A204.1 (cell line): ENCODE data around the gene CPVL.

ENCODE experiments used
- FAIRE-seq: peaks from 2 replicates; lab custom pipeline; 2012; peaks lifted over from hg19 to GRCh38; lab: Jason Lieb, UNC

The CPVL gene

DNA sequence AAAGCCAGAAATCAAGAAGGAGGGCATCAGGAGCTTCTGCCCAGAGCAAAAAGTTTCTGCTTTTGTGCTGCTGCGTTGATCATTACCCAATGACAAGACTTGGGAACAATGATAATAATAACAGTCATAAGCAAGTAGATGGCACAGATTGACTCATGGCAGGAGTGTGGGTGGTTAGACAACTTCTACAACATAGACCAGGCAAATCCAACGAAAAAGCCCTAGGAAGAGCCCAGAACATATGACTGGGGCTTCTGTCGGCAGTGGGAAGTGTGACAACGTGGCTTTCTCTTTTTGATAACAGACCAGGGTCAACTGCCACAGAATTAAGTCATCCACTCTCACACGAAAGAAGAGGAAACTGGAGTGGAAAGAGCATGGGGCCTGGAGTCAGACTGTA is 102.8 kb downstream of the CPVL start:
- FAIRE-seq: no peak

DNA sequence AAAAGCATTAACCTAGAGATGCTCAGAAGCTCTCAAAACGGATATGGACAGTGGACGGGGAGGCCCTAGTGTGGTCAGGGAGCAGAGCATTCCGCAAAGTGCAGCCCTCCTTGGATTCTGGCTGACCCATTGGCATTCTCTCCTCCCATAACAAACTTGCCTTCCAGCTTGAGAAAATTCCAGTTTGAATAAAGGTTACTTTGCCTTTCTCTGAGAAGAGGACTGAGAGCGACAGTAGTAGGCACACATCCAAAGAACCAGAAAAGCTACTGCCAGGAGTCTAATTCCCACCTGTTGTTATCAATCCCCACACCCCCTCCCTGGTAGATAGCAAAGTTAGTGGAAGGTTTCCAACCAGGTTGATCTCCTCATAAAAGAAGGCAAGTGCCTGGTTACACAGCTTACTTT is 103.5 kb downstream of the CPVL start:
- FAIRE-seq: no peak

DNA sequence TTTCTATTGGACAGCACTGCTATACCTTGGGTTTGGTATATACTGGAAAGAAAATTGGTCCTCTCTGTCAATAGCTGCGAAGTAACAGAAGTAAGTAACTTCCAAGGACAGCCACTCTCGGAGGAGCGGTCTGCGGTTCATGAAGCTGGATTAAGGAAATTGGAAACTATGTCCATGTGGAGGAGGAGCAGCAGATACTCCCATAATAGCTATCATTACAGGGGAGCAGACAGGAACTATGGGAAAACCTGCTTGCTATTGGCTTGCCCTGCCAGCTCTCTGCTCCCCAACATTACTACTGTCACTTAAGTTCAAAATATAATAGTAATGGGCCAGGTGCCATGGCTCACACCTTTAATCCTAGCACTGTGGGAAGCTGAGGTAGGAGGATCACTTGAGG is 104.3 kb downstream of the CPVL start:
- FAIRE-seq: no peak

DNA sequence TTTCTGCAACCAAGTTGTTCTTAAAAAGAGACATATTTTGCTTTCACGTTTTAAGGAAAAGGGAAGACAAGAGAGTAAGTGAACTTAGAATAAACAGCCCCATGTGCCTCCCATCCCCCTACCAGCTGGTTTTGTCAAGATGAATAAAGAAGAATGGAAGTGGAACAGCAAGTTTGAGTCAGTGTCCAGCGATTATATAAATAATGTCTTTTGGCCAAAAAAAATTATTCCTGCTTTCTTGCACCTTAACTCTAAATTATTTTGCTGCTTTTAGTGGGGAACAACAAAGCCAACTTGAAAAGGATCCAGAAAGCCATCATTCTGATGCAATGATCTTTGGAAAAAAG is 105.8 kb downstream of the CPVL start:
- no peak for FAIRE-seq

DNA sequence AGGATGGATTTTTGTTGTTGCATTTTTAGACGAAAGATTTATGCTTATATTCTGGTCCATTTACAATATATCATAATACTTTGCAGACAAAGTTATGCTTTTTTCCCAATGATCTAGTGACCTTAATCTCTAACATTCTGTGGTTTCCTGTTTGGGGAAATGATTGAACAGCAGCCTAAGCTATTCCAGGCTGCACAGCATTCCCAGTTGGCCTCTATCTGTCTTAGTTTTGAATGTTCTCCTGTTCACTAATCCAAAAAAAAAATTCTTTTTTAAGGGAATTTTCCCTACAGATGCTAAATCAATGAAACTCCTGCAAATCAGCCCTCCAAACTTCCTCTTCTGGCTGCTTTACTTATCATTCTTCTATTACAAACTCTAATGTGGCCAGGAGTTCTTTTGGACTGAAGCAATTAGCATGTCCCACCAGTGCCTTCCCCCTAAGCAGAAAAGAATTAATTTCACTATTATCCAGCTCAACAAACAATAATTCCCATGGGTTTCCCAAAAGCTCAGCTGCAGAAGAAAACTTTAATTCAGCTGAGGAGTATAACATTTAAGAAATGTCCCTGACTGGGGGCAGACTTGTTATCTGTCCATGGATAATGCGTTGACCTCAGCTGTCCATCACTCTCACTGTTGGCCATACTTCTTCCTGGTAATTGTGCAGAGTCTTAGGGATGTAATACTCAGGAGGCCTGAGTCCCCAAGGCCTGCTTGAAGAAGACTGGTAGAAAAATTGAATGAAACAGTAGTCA is 106.3 kb downstream of the CPVL start:
- FAIRE-seq: no peak

DNA sequence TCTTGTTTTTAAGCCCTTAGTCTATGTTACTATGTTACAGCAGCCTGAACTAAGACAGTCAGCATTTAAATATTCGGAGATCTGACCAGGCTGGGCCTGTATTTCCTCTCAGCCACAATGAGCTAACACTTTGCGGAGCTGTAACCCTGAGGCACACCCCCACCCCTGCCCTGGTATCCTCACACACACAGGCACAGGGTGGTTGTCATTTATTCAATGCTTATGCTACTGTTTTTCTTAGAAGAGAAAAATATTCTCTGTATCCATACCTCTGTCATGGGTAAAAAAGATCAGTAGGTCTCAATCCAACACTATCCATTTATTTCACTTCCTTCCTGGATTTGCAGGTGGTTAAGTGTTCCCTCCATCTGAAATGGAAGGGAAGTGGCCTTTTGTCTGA is 107.9 kb downstream of the CPVL start:
- FAIRE-seq: no peak

DNA sequence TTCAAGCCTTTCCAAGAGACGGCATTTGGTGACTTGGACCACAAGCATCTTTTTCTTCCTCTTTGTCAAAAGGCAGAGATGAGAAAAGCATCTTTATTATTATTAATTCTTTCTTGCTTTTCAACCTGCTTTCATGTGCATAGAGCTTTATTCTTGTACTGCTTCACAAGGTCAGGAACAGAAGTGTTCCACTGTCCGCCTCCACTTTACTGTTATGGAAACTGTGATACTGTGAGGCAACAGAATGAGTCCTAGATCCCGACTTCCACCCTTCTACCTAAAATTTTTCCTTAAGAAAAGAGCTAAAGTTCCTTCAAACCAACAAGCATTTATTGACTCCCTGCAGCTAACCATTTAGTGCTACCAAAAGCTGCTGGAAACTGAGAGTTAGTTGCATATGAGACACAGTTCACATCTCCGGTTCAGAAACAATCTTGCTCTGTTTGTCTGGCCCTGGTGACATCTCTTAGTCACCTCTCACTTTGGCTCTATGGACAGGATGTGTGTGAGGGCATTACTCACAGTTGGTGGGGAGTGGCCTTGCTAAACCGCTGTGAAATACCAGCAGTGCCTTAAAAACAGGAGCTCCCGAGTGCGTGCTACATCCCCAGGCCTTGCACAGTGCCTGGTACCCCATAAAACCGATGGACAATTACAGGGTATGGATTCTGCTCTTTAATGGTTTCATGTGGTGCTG is 111.1 kb downstream of the CPVL start:
- no peak for FAIRE-seq

DNA sequence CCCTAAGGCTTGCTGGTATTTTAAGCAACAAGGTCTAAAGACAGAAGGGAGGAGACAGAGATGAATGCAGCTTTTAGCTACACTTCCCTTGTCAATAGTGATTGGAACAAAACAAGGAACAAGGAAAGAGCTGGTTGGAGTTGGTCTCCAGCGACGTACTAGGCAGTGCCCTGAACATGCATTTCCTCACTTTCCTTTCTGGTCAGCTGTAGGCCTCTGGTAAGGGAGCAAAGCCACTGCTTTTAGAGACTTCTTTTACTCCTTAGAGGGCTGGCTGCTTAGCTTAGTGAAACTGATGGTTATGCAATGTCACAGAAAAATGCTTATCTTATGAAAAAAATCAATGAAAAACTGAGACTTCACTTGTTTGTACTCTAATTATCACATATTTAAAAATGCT is 112.8 kb downstream of the CPVL start:
- no peak for FAIRE-seq

DNA sequence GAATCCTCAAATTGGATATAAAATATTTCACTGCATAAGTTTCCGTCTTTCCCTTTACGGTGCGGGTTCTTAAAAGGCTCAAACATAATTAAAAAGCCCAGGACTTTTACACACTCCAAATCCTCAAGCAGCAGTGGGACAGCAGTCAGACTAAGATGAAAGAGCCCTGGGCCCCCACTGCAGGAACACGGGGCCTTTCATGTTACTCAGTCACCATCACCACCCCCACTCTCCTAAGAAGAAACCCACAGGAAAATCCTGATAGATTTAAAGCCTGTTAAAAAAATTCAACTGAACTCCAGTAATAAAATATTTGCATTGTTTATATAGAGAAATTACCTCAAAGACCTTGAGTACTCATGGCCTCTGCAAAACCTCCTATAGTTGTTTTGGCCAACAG is 114.2 kb downstream of the CPVL start:
- FAIRE-seq: no peak

DNA sequence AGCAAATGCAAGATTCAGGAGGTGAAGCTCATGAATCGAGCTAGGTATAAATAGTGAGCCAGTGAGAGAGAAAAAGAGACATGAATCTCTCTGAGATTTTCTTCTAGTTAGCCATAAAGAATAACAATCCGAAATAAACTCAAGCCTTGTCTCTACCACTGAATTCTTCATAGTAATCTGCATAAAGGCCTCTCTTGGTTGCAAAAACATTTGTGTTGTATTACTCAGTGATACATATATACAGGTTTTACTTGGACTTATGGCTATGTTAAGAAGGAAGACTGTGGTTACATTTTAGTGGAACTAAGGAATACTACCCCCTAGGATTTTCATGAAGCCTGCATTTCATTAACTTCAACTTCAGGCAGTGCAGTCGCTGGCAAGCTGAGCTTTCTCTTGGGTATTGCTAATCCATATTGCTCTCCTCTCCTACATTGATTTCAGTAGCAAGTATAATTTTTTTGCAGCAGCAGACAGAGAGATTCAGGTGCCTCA is 115.5 kb downstream of the CPVL start:
- FAIRE-seq: no peak

DNA sequence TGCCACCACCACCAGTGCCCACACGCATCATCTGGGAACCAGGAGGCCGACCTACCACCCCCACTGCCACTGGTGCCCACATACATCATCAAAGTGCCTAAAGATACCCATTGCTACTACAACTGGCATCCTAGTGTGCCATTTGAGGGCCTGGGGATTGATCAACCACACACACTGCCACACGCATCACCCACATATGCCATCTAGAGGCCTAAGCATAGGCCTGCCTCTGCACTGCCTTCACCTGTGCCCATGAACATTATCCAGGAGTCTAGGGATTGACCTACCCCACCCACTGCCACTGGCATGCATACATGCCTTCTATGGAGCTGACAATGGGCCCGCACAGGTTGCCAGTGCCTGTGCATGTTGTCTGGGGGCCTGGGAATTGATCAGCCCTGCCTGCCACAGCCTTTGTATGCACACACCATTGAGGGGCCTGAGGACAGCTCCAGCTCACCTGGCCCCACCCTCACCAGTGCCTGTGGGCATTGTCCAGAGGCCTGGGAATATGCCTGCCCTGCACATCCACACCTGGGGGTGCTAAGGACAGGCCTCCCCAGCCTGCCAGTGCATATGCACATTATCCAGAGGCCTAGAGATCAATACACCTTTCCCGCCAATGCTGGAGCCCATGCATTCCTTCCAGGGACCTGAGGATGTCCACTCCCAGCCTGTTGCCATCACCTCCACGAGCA is 123.9 kb downstream of the CPVL start:
- no peak for FAIRE-seq

DNA sequence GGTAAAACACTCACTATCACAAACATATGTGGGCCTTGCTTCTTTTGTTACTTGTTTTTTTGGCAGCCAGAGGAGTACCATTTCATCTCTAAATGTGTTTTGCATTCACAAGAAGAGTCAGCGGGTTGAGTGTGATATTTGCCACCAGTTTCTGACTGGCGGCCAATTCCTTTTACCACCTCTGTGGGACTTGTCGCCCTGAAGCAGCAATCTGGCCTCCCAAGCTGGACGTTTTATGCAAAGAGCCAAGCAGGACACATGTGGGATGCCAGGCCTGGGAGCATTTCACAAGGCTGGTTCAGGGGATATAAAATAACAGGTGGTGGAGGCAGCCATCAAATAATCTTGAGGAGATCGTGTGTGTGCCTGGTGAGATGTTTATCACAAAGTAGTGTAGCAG is 126.4 kb downstream of the CPVL start:
- no peak for FAIRE-seq

DNA sequence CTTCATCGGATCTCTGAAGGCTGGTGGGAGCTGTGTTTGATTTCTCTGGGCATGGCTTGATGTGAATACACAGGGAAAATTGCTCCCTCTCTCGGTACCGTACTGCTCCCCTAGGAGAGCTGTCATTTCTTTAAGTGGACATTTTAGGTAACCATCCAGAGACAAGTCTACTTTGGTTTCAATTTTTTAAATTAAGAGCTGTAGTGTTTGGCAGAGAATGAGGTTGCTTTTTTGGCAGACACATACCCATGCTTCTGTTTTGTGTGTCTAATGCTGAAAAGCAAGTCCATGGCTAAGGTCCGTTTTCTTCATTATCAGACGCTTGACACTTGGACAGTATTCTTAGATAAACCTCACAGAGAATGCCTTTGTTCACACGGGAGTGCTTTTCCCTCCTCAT is 127.0 kb downstream of the CPVL start:
- no peak for FAIRE-seq

DNA sequence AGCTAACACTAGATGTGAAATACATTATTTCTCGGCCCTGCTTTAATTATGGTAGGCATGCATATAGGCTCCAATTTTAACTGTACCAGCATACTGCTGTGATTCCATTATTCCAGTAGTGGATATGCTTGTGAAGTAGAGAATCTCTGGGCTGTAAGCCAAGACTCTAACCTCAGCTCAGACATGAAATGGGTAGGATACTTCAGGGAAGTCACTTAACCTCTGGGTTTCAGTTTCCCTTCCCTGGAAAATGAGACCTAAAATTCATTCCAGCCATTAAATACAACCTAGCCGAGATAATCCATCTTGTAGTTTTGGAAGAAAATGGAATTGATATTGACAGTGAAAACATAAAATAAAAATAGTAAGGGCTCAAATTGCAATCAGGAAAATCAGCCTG is 128.6 kb downstream of the CPVL start:
- FAIRE-seq: no peak

DNA sequence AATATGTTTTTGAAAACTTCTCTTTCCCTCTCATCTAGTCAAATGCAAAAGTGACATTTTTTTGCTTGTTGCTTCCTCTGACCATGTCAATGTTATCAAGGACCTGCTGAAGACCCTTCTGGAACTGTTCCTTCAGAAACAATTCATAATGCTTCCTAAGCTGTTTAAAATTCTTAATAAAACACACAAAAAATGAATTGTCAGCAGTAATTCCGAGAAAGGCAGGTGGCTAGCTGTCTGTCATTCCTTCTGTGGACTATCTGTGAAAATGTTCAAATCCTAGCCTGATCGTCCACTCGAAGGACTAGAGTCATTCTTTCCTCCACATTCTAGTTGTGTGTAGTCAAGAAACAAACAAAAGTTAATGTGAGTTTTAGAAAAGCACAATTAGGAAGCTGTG is 131.6 kb downstream of the CPVL start:
- no peak for FAIRE-seq

DNA sequence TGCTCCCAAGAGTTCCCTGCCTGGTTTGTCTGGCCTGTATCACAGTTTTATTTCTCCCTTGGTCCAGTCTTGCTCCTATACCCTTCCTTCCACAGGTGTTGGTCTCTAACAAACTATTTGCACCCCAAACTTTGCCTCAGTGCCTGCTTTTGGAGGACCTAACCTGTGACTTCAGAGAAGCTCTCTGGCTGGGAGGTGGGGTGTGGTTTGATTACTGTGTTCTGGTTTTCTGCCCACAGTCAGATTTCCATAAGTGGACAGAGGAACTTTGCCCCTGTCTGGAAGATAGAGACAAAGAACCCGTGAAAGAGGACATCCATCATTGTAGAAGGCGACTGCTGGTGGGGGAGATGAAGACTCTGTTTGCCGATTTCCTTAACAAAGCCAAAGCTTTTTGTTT is 132.4 kb downstream of the CPVL start:
- no peak for FAIRE-seq

DNA sequence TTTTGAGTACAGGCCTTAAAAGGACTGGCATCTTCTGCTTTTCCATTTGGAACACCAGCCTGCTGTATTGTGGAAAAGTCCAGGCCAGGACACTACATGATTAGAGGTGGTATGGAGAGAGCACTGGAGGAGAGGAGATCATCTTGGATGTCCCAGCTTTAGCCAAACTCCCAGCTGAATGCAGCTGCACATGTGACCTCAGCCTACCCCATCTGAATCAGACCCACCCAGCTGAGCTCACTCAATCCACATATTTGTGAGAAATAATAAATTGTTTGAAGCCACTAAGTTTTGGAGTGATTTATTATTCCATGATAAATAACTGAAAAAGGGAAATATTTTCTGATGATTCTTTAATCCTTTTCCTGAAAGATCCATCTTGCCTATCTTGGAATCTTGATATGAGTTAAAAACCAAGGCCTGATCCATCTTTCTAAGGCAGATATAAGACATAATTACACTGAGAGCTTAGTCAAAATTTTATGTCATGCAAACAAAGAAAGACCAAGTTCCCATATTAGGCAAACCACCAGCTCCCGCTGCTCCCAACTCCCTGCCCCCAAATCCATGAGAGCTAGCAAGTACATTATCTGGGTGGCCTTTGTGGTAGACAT is 133.1 kb downstream of the CPVL start:
- no peak for FAIRE-seq

DNA sequence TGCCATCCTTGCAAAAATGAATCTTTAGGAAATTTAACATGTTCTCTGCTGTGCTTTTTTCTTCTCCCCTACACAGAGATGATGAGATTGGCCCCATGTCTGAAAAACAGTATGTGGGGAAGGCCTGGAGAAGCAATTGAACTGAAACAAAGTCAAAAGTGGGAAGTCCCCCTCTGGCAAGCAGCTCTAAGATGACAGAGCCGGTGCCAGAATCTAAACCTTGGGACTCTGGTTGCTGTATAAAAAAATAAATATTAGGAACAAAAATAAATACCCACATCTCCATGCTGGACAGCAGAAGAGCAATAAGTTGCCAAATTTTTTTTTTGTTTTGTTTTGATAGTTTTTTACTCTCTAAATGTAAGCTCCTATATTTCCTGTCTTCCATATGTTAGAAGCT is 136.4 kb downstream of the CPVL start:
- no peak for FAIRE-seq

DNA sequence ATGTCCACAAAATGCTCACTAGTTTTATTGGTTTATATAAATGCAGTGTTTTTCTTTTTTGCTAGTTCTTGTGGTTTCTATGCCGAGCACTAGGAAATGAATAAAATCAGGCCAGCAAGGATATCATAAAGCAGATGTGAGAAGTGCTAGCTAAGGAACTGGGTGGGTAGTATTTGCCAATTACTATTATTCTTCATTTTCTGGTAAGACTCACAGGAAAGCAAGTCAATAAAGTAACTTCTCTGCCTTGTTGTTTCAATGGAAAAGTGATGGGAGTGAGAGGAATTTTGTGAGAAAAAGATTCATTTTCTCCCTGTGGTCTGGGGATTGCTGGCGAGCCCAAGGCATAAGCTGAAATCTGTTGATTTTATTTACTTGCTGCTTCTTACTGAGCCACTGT is 137.7 kb downstream of the CPVL start:
- FAIRE-seq: no peak

DNA sequence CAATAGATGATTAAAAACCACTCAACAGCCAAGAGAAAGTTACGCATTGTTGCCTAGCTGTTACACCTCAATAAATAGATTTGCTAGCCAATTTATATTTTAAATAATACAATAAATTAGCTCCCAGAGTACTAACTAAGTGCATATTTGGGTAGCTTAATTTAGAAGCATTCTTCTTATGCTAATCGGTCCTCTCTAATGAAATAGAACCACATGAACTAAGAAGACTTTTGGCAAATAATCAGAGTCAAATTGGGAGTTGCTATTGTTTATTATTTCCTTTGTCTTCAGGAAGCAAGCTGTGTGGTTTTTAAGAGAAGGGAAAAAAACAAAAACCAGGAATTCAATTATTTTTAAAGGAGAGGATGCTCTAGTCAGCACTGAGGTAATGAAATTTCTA is 139.2 kb downstream of the CPVL start:
- FAIRE-seq: no peak

DNA sequence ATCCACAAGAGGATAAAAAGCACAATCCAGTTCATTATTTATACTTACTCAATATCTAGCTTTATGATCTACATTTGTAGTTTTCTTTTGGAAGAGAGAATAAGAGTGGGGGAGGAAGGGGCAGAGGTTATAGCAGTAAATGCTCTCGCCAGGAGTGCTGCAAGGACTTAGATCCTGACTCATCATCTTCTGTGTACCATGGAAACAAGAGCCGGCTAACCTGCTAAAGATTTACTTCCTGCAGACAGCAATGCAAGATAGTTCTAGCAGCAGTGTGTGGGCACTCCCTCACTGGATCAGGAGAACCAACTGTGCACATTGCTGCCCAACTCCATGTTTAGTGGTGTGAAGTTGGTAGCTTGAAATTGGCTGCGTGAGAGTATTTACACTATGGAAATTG is 140.5 kb downstream of the CPVL start:
- no peak for FAIRE-seq

DNA sequence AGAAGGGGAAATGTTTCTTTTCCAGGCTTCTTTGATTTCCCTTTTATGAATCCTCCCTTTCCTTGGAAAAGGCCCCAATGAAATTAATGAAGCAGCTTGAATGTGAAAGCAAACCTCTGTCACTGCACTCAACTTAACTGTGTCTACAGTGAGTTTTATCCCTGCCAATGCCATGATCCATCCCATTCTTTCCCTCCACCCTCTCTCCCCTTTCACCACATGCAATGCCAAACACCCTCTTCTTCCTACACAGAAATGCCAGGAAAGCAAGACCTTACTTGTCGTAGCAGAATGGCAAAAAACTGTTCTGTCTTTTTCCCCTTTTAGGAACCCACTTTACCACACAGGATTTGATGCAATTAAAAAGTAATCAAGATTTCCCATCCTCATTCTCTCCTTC is 140.9 kb downstream of the CPVL start:
- no peak for FAIRE-seq

DNA sequence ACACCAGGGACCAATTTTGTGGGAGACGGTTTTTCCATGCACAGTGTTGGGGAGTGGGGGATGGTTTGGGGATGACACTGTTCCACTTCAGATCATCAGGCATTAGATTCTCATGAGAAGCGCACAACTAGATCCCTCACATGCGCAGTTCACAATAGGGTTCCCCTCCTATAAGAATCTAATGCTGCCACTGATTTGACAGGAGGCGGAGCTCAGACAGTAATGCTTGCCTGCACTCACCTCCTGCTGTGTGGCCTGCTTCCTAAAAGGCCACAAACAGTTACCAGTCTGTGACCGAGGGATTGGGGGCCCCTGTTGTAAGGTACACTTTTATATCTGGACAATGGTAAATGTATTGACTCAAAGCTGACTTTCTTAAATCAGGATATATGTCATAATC is 142.6 kb downstream of the CPVL start:
- FAIRE-seq: no peak
